ENCODE measurements around the gene PHOX2B.
"Not testable (repeated sequence)": the region's sequence is repeated elsewhere in the genome, so short reads cannot be mapped to it uniquely, and the experiment has no call there.

Gene PHOX2B

DNA sequence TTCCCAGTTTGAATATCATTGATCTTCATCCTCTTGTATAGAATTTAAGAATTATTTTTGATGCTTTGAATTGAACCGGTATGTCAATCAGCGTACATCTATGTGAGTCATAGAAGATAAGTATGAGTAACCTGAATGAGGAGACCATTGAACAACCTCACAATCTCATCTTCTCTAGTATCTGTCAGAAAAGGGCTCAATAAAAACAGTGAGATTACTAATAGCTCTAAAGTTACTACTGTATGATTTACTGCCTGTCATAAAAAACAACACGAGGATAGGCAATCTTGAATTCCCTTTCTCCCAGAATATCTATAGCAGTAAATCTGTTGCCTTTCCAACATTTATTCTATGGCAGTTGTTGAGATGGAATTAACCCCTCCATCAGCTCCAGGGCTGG lies 36.1 kb downstream of the PHOX2B start:
- DNase-seq (ENCODE audit: low spot score), result no peak

DNA sequence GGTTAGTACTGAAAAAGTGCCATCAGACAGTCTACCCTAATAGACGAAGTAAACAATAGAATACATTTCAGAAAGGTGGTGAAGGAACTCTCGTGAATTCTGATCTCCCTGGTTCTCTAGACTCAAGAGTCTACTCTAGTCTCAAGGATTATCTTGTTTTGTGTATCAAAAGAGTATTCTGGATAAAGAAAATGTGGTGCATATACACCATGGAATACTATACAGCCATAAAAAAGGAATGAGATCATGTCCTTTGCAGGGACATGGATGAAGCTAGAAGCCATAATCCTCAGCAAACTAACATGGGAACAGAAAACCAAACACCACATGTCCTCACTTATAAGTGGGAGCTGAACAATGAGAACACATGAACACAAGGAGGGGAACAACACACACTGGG lies 36.9 kb downstream of the PHOX2B start:
- not testable (repeated sequence) for DNase-seq (ENCODE audit: low spot score)

DNA sequence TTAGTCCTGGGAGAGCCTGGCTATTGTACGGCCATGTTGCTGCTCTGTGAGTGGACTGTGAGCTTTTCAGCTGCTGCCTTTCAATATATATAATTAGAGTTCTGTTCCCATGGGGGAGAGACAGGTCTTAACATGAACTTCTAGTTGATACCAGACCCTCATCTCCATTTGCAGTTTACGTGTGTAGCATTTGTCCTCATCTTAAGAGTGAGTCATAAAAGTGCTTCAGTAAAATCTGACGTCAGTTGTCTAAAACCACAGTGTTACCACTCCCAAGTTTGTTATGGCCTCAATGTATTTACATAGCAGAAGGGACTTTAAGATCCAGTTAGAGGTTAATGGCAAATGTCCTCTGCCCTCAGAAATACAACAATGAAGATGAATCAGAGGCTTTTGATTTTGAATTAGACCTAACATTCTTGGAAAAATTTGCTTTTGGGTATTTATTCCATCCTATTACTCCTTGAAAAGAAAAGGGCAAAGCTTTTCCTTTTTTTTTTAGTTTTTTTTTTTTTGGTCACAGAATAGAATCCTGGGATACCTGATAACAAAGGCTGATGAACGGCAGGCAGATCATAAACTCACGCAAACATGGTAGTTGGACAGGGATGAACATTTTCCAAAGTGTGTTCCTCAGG lies 38.6 kb downstream of the PHOX2B start:
- DNase-seq (ENCODE audit: low spot score), result no peak

DNA sequence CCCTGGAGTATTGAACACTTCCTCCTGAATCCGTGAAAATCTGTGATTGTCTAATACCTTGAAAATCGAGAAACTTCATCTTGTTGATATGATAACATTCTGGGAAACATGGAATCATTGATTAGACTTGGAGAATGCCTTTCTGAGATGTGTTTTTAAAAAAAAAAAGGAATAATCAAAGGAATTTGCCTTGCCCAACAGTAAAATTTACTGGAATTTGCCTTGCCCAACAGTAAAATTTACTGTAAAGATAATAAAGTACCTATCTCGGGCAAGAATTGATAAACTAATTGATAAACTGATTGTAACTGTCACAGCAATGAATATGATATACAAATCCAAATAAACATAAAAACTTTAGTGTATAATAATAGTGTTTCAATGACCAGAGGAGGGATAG lies 44.7 kb downstream of the PHOX2B start:
- no peak for DNase-seq (ENCODE audit: low spot score)

DNA sequence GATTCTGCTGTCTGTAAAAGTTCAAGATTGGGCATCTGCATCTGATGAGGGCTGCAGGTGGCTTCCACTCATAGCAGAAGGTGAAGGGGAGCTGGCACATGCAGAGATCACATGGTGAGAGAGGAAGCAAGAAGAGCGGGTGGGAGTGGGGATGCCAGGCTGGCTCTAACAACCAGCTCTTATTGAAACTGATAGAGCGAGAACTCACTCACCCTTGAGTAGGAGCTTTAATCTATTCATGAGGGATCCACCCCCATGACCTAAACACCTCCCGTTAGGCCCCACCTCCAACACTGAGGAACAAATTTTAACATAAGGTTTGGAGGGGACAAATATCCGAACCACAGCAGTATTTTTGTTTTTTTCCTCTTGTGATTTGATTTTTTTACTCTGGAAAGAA lies 45.8 kb downstream of the PHOX2B start:
- no peak for DNase-seq (ENCODE audit: low spot score)

DNA sequence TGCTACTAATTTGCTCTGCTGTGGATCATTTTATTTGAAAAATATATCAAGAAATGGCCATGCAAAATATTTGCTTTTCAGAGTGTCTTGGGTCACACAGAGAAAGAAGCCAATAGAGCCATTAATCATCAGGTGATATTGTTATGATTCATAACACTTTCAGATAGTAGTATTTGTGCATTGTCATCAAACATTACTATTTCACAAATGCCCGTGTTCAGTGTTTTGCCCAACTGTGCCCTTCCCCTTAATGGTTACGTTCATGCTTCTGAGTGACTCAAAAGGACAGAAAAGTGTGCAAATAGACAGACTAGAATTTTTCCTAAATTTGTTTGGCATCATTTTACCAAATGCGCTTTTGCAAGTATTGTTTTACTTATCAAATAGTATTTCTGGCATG lies 46.5 kb downstream of the PHOX2B start:
- DNase-seq (ENCODE audit: low spot score), result no peak

DNA sequence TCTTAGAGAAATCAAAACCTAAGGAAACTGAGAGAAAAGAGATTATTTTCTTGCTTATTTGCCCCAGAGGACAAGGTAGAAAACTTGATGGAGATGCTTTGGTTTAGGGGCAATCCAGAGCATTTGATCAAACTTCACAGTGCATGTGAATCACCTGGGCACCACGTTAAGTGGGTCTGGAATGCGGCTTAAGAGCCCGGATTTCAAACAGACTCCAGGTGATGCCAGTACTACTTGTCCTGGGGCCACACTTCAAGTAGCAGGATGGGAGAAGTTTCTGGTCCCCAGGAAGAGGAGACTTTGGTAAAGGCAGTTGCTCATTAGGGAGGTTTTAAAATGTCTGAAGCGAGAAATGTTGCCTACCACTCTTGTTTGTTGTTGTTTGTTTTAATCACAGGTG lies 51.8 kb downstream of the PHOX2B start:
- DNase-seq (ENCODE audit: low spot score), result no peak

DNA sequence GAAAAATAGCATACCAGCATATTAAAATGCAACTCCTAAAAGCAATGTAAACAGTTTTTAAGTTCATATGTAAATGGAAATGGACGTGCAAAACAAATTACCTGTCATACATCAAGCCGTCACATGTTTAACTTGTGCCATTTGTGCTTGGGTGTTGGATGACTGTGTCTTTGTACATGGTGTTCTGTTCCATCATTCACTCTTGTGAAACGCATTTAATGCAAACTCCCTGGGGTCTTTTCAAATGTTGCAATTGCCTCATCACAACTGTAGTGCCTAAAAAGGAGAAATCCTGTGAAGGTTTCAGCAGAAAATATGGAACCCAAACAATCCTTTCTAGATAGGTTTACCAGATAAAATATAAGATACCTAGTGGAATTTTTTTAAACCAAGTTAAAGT lies 52.4 kb downstream of the PHOX2B start:
- DNase-seq (ENCODE audit: low spot score), result no peak

Data from CD4-positive, alpha-beta T cell treated with Interleukin-2 at 100 ng/mL for 4 hours (primary cell).